Stimulated activated CD8-positive, alpha-beta memory T cell treated with anti-CD3 and anti-CD28 coated beads, Interleukin-12 subunit alpha, Interleukin-12 subunit beta, amount 100 ng/mL, for 24 hours (primary cell): ENCODE data around the gene TRHDE.

Experiments
- DNase-seq: peaks from one replicate; pipeline ENCODE4 v3.0.0-alpha.2; 2020; ENCODE audit errors: extremely low read depth

Gene TRHDE

GRCh38 chr12:72434999-72435398 is 162.8 kb downstream of the TRHDE start:
- DNase-seq = no peak

DNA sequence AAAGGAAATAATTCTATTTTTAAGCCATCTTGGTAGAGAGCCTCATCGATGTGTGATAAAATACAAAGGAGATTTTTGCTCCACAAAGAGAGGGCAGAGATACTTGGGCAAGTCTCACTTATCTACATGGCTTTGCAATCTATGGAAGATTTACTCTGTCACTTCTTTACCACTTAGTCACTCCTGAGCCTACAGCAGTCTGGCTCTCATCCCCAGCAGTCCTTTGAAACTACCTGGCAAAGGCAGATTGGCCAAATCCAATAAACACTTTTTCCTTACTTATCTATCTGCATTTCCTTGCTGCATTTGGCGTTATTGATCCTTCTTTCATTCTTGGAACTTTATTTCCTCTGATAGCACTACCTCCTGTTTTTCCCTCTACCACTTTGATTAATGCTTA is 170.0 kb downstream of the TRHDE start:
- no peak for DNase-seq

- DNase-seq = no peak
These were observed 172.0 kb downstream of the TRHDE start for GRCh38 chr12:72444125-72444524.

DNA sequence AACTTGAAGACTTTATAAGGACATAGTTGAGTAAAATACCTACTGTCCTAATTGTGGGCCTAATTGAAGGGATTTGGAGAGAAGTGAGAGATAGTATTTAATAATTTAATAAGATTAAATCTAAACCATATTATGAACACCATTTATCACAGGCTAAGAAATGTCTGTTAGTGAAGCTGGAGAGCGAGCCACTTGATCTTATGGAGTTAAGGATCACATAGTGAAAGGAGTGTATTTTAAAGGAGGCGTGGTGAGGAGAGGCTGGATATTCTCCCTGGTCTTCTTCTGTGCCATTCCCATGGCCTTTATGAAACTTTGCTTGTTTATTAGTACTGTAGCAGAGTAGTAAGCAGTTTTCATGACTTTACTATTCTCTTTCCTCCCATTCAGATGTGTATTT is 172.4 kb downstream of the TRHDE start:
- DNase-seq = no peak

DNA sequence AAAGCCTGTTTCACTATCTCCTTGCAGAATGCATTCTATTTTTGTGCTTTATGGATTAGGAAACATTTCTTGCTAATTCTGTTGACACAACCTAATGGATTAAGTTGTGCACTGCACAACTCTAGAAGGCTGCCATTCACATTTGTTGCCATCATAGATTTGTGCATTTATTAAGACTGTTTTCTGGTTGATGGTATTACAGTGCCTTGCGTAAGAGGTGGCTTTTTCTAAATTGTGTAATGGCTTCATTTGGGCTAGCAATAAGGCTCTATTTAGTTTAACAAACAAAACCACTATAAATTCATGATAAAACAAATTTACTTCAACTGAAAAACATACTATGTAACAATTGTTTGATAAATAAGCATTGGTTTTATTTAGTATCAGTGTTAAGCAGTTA is 175.9 kb downstream of the TRHDE start:
- no peak for DNase-seq

- DNase-seq = no peak
These were observed 176.6 kb downstream of the TRHDE start for GRCh38 chr12:72448805-72449204.

DNA sequence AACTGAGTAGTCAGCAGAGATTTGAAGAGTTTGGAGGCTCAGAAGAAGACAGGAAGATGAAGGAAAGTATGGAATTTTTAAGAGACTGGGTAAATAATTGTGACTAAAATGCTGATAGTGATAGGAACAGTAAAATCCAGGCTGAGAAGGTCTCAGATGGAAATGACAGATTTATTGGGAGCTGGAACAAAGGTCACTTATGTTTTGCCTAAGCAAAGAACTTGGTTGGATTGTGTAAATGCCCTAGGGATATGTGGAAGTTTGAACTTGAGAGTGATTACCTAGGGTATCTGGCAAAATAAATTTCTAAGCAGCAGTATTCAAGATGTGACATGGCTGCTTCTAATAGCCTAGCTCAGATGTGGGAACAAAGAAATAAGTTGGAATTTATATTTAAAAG is 180.9 kb downstream of the TRHDE start:
- DNase-seq = no peak

DNA sequence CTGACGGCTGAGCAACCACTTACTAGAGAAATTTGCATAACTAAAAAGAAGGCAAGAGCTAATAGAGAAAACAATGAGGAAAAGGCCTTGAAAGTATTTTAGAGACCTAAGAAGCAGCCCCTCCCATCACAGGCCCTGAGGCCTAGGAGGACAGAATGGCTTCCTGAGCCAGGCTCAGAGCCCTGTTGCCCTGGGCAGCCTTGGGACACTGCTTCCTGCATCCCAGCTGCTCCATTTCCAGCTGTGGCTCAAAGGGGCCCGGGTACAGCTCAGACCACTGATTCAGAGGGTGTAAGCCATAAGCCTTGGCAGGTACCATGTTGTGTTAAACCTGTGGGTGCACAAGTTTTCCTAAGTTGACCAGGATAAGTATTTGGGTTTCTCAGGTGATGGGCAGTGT is 181.4 kb downstream of the TRHDE start:
- DNase-seq = no peak

DNA sequence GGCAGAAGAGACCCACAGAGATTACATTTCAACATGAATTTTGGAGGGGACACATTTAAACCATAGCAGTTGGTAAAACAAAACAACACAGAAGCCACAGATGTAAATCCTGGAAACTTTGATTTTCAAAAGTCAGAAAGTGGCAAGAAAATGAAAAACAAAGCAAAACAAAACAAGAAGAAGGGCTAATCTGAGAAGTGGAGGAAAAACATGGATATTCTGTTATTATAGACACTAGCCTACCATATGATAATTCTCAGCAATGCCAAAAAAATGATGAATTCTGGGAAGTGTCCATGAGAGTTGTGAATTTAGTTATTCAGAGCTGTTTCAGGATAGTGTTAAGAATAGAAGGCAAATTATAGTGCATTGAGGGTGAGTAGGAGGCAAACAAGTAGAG is 192.3 kb downstream of the TRHDE start:
- DNase-seq = no peak

DNA sequence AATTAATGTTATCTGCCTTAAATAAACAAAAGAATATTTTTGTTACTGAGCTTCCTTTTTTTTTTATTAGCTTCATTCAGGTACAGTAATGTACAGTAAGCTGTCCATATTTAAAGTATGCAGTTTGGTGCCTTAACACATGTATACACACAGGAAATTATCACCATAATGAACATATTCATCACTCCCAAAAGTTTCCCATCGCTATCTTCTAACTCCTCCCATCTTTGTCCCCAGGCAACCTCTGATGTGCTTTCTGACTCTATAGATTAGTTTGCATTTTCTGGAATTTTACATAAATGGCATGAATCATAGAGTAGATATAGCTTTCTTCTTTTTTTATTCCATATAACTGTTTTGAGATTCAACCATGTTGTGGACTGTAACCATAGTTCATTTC is 193.0 kb downstream of the TRHDE start:
- DNase-seq = no peak

DNA sequence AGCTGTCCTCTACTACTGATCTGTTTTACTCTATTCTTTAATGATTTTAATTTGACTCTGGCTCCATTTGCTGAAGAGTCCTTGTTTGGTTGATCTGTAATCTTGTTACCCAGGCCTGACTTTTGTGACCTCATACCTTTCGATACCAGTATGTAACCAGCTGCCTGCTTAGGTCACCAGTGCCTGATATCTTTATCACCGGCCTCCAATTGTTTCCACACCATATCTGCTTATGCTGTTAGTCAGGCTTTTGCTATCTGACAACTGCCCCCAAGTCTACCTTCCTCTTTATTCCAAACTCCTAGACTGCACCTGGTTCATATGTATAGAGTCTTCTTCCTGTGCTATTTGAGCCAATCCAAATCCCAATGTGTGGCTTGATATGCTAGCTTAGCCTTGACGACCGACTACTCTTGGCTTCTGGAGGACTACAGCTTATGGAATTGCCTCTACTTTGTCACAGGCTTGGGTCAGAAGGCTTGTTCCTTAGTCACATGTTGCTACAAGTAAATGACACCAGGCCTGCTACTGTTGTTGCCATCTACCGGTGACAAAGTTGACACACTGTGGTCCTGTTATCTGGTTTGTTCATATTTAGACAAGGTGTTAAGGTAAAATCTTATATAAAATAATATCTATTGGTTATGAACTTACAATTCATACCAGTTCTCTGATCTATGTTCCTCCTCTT is 193.9 kb downstream of the TRHDE start:
- no peak for DNase-seq

GRCh38 chr12:72467985-72468384 is 195.8 kb downstream of the TRHDE start:
- no peak for DNase-seq

DNA sequence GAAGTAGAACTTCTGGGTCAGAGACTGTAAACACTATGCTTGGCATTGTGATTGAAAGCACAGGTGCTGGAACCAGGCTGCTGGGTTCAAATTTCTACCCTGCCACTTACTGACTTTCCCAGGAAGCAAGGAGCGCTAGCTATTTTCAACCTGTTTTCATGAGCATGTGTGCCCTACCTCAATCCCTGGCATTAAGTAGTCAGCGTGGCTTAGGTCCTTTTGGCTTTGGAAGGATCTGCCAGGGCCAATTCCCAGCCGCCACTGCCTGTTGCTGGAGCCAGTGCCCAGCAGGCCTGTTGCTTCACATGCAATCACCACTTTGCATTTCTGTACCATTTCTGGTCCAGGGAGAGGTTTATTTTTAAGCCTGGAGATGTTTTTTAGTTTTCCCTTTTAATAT is 196.3 kb downstream of the TRHDE start:
- DNase-seq = no peak

DNA sequence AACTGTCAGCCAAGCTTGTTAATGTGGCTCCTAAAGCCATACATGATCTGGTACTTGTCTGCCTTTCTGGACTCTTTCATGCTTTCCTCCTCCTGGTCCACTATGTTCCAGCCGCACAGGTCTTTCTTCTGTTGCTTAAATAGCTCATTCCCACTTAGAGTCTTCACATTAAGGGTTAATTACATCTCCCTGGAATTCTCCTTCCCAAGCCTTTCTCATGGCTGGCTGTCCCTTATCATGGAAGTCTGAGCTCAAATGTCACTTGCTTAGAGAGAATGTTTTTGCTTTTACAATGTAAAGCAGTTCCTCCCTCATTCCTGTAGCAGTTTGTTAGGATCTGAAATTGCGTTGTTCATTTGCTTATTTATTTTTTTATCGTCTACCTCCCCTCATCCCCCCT is 199.6 kb downstream of the TRHDE start:
- no peak for DNase-seq

- DNase-seq = no peak
These were observed 200.2 kb downstream of the TRHDE start for GRCh38 chr12:72472350-72472749.

DNA sequence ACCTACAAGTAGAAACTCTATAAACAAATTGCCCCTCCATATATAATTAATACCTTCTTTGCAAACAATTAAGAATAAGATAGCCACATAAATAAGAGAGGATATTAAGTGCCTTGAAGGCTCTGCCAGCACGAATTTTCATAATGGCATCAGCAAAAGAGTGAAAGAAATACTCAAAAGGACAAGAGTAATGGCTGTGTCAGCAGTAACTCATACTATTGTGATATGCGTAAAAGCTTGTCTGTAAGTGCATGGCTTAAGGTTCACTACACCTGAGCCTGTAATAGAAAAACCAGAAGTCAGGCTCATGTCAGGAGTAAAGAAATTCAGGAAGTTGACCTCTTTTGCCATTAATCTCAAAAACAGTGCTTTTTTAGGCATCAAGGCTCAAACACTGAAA is 204.1 kb downstream of the TRHDE start:
- DNase-seq = no peak

- DNase-seq = no peak
These were observed 213.0 kb downstream of the TRHDE start for GRCh38 chr12:72485017-72485701.

DNA sequence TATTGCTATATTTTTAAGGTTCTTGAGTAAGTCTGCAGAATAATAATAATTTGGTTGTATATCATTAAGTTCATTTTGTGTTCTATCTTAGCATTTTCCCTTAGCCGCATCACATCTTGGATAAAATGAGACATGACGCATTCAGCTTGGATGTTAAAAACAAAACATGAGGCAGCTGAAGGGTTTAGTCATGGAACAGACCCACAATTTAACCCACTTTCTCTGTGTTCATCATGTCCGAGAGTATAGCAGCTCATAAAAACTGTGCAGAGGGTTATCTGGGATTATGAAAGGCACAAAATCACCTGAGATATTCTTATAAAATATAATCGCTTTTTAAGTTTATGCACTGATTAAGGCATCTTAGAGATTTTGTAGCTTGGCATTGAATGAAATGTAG is 219.3 kb downstream of the TRHDE start:
- no peak for DNase-seq

GRCh38 chr12:72493407-72493806 is 221.2 kb downstream of the TRHDE start:
- no peak for DNase-seq

- no peak for DNase-seq
These were observed 226.2 kb downstream of the TRHDE start for GRCh38 chr12:72498354-72498753.

DNA sequence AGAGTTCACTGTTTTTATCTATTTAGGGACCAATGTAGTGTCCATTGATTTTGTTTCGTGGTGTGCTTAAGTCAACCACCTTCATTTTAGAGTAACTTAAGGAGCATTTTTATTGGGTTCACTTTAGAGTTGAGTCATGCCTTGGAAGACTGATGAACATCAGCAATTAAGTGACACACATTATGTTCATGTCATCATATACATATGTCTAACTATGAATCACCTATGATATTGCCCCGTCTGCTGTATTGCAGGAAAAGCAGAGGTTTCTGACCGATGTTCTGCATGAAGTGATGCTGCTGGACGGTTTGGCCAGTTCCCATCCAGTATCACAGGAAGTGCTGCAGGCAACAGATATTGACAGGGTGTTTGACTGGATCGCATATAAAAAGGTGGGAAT is 227.1 kb downstream of the TRHDE start:
- no peak for DNase-seq

DNA sequence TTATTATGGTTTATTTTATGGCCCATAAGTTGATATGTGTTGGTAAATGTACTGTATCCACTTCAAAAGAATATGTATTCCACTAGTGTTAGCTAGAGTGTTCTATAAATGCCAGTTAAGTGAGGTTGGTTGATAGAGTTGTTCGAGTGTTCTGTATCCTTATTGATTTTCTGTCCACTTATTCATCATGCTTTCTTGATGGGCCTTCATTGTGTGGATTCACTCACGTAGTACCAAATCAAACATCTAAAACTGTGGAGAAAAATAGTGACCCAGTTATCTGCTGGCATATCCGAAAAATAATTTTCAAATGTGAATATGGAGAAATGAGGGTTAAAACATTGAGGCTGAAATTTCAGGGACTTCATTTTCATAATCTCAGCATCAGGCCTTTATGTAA is 230.4 kb downstream of the TRHDE start:
- no peak for DNase-seq

- DNase-seq = no peak
These were observed 233.1 kb downstream of the TRHDE start for GRCh38 chr12:72505227-72505626.

GRCh38 chr12:72509891-72510290 is 237.7 kb downstream of the TRHDE start:
- no peak for DNase-seq
